H1 (cell line): ENCODE data around the gene PWP1. TPM values are rescaled to one million over a fixed set of nuclear protein-coding genes. Genes with fewer than 3 reads are reported as not detected.

Experiments used
- CTCF ChIA-PET: fragments of 300-600 bp; sonication (Branson Sonifier 250); formaldehyde crosslinking; loops from one replicate; lab custom pipeline; 2021; ENCODE audit not compliant: partially characterized antibody; lab: Charles Lee
- POLR2A ChIA-PET: fragments of 300-600 bp; sonication (Branson Sonifier 250); formaldehyde crosslinking; loops from one replicate; lab custom pipeline; 2021; ENCODE audit warnings: inconsistent platforms; ENCODE audit not compliant: partially characterized antibody; lab: Charles Lee
- DNase-seq, 2 experiments: peaks; one replicate each; pipeline versions ENCODE4 v3.0.0 to v3.0.0-alpha.2; 2010 to 2022; ENCODE audit warnings: low spot score in 2 of 2, low read depth in 1 of 2, mixed read lengths in 1 of 2
- FAIRE-seq: peaks from 2 replicates; lab custom pipeline; 2011; peaks lifted over from hg19 to GRCh38; lab: Jason Lieb, UNC
- H2AFZ ChIP-seq: 2 replicates; pipeline ENCODE4 v1.8.1; 2012; ENCODE audit warnings: low read length, inconsistent platforms
- H2AK5ac ChIP-seq: 2 replicates; pipeline ENCODE4 v1.6.1; 2013; ENCODE audit warnings: low read depth, low read length
- H2BK120ac ChIP-seq: replicated peaks from 2 replicates; pipeline ENCODE3; 2013; ENCODE audit warnings: low read depth, low read length, inconsistent platforms
- H2BK12ac ChIP-seq: 2 replicates; pipeline ENCODE4 v1.6.1; 2013; ENCODE audit warnings: low read depth, low read length
- H2BK15ac ChIP-seq: 2 replicates; pipeline ENCODE4 v1.6.1; 2013; ENCODE audit warnings: low read length
- H2BK20ac ChIP-seq: 2 replicates; pipeline ENCODE4 v1.6.1; 2013; ENCODE audit warnings: low read length
- H2BK5ac ChIP-seq: 2 replicates; pipeline ENCODE4 v1.6.1; 2013; ENCODE audit warnings: low read depth, low read length
- H3K14ac ChIP-seq: 2 replicates; pipeline ENCODE4 v1.6.1; 2013; ENCODE audit warnings: inconsistent platforms; ENCODE audit not compliant: insufficient read length
- H3K18ac ChIP-seq: 2 replicates; pipeline ENCODE4 v1.6.1; 2013; ENCODE audit warnings: low read length; ENCODE audit errors: extremely low read depth
- H3K23ac ChIP-seq: 2 replicates; pipeline ENCODE4 v1.6.1; 2013; ENCODE audit warnings: inconsistent platforms; ENCODE audit not compliant: insufficient read length
- H3K23me2 ChIP-seq: 2 replicates; pipeline ENCODE4 v1.6.1; 2013; ENCODE audit warnings: low read depth, low read length
- H3K27ac ChIP-seq: 2 replicates; pipeline ENCODE4 v1.6.1; 2011; ENCODE audit warnings: low read depth, low read length, inconsistent platforms
- H3K27me3 ChIP-seq, 4 experiments: replicated peaks in 1 of 4; 1 replicate in 1 of 4; 2 replicates in 3 of 4; pipeline versions ENCODE4 v1.6.1 to v1.8.1; 2011 to 2013; ENCODE audit warnings: low read length in 3 of 4, mild to moderate bottlenecking in 3 of 4, inconsistent platforms in 2 of 4, mixed read lengths in 2 of 4, moderate library complexity in 1 of 4; ENCODE audit not compliant: control insufficient read depth in 3 of 4, insufficient read depth in 3 of 4; ENCODE audit errors: extremely low read depth in 1 of 4
- H3K36me3 ChIP-seq, 4 experiments: 2 replicates each; pipeline versions ENCODE4 v1.6.1 to v1.8.1; 2011 to 2013; ENCODE audit warnings: mild to moderate bottlenecking in 4 of 4, low read length in 3 of 4, moderate library complexity in 2 of 4, control low read depth in 1 of 4, inconsistent platforms in 1 of 4; ENCODE audit not compliant: insufficient read depth in 4 of 4, control insufficient read depth in 2 of 4
- H3K4ac ChIP-seq: replicated peaks from 2 replicates; pipeline ENCODE3; 2013; ENCODE audit warnings: low read length, low read depth, mixed read lengths, inconsistent platforms; ENCODE audit not compliant: insufficient read length
- H3K4me1 ChIP-seq, 4 experiments: replicated peaks in 1 of 4; 1 replicate in 1 of 4; 2 replicates in 3 of 4; pipeline versions ENCODE4 v1.6.1 to v1.8.1; 2011 to 2013; ENCODE audit warnings: low read length in 3 of 4, inconsistent platforms in 2 of 4, mixed read lengths in 1 of 4; ENCODE audit not compliant: insufficient read depth in 4 of 4, control insufficient read depth in 3 of 4
- H3K4me2 ChIP-seq, 2 experiments: 2 replicates each; pipeline versions ENCODE4 v1.6.1 to v1.8.1; 2011 to 2013; ENCODE audit warnings: low read depth in 2 of 2, low read length in 2 of 2, control low read depth in 1 of 2, inconsistent platforms in 1 of 2, mild to moderate bottlenecking in 1 of 2; ENCODE audit not compliant: insufficient read depth in 1 of 2
- H3K4me3 ChIP-seq, 4 experiments: fragments of 200-600, 300-600 bp in 1 of 4; sonication (generic), shearing (Covaris generic), sonication (Bioruptor Twin) in 1 of 4; 2 replicates each; pipeline versions ENCODE4 v1.5.1 to v1.8.1; 2011 to 2016; ENCODE audit warnings: low read length in 4 of 4, low read depth in 3 of 4, control low read depth in 2 of 4, inconsistent platforms in 2 of 4, mild to moderate bottlenecking in 2 of 4, mixed read lengths in 1 of 4, moderate library complexity in 1 of 4; ENCODE audit not compliant: insufficient read depth in 2 of 4; ENCODE audit errors: extremely low read depth in 1 of 4
- H3K56ac ChIP-seq: replicated peaks from 2 replicates; pipeline ENCODE3; 2013; ENCODE audit warnings: low read depth, mild to moderate bottlenecking, mixed read lengths, low read length, inconsistent platforms; ENCODE audit not compliant: insufficient read length
- H3K79me1 ChIP-seq: 2 replicates; pipeline ENCODE4 v1.6.1; 2013; ENCODE audit warnings: low read depth, low read length, control low read depth
- H3K79me2 ChIP-seq, 2 experiments: 2 replicates each; pipeline versions ENCODE4 v1.6.1 to v1.8.1; 2012 to 2013; ENCODE audit warnings: low read length in 2 of 2, mild to moderate bottlenecking in 2 of 2, inconsistent platforms in 1 of 2; ENCODE audit not compliant: insufficient read depth in 2 of 2, control insufficient read depth in 1 of 2
- H3K9ac ChIP-seq, 4 experiments: replicated peaks in 1 of 4; 1 replicate in 1 of 4; 2 replicates in 3 of 4; pipeline versions ENCODE4 v1.6.1 to v1.8.1; 2011 to 2013; ENCODE audit warnings: low read depth in 3 of 4, low read length in 3 of 4, control low read depth in 2 of 4, mild to moderate bottlenecking in 2 of 4, moderate library complexity in 2 of 4, inconsistent platforms in 1 of 4; ENCODE audit errors: extremely low read depth in 1 of 4
- H3K9me3 ChIP-seq, 2 experiments: 2 replicates each; pipeline versions ENCODE4 v1.6.1 to v1.8.1; 2012 to 2013; ENCODE audit warnings: mild to moderate bottlenecking in 2 of 2, moderate library complexity in 2 of 2, control low read depth in 1 of 2, inconsistent platforms in 1 of 2, low read depth in 1 of 2, low read length in 1 of 2, mixed read lengths in 1 of 2; ENCODE audit not compliant: insufficient read depth in 2 of 2
- H4K20me1 ChIP-seq, 2 experiments: replicated peaks in 1 of 2; 2 replicates each; pipeline versions ENCODE3 to v1.8.1; 2011 to 2013; ENCODE audit warnings: inconsistent platforms in 2 of 2, low read length in 2 of 2, mild to moderate bottlenecking in 1 of 2; ENCODE audit not compliant: insufficient read depth in 2 of 2, control insufficient read depth in 1 of 2
- H4K5ac ChIP-seq: 2 replicates; pipeline ENCODE4 v1.6.1; 2013; ENCODE audit warnings: low read length, low read depth, mixed read lengths, inconsistent platforms; ENCODE audit not compliant: insufficient read length
- H4K8ac ChIP-seq: 2 replicates; pipeline ENCODE4 v1.8.0; 2013; ENCODE audit warnings: mild to moderate bottlenecking, moderate library complexity, low read length, inconsistent platforms; ENCODE audit not compliant: insufficient read depth; ENCODE audit errors: extremely low read depth
- H4K91ac ChIP-seq: replicated peaks from 2 replicates; pipeline ENCODE3; 2013; ENCODE audit warnings: low read length, mixed read lengths, inconsistent platforms; ENCODE audit not compliant: insufficient read length
- FOSL1 ChIP-seq: IDR thresholded peaks from 2 replicates; pipeline ENCODE4 v1.6.1; 2011; ENCODE audit warnings: mild to moderate bottlenecking, low read depth, low read length, moderate library complexity; ENCODE audit not compliant: insufficient read depth
- RNF2 ChIP-seq: fragments of 200-900, 300-1000 bp; sonication (generic); IDR thresholded peaks from 2 replicates; pipeline ENCODE4 v1.7.1; 2016; ENCODE audit warnings: borderline replicate concordance, low read depth, mild to moderate bottlenecking, antibody characterized with exemption, low read length; ENCODE audit not compliant: poor library complexity, severe bottlenecking; ENCODE audit errors: missing control alignments
- SP4 ChIP-seq: IDR thresholded peaks from 2 replicates; pipeline ENCODE4 v1.6.1; 2012; ENCODE audit warnings: low read length, inconsistent platforms
- SUZ12 ChIP-seq: fragments of 200-600 bp; sonication (generic); IDR thresholded peaks from 2 replicates; pipeline ENCODE4 v1.6.1; 2012; ENCODE audit warnings: mild to moderate bottlenecking, inconsistent platforms, low read length, moderate library complexity, mixed read lengths
- WGBS, 2 experiments: shearing (Covaris generic) in 1 of 2; methylation state at CpG; one replicate each; pipeline versions ENCODE4 v1.1.6 to v1.1.7; 2013 to 2015; ENCODE audit warnings: low lambda C conversion rate in 2 of 2, mixed read lengths in 2 of 2, inconsistent platforms in 1 of 2, low coverage in 1 of 2, missing lambda C conversion rate in 1 of 2; ENCODE audit not compliant: insufficient replicate concordance in 2 of 2, insufficient coverage in 1 of 2, insufficient read length in 1 of 2; ENCODE audit errors: extremely low coverage in 1 of 2, missing lambda C conversion rate in 1 of 2; 5-methylcytosine and 5-hydroxymethylcytosine counted together
- polyA plus RNA-seq, 7 experiments: library from polyadenylated mRNA; depleted of rRNA in 3 of 7; stranded (reverse) in 5 of 7; unstranded in 2 of 7; fragments of >200 nt in 5 of 7; fragments of 200-250 nt in 2 of 7; gene quantifications; 1 replicate in 5 of 7; 2 replicates in 1 of 7; 4 replicates in 1 of 7; pipeline versions ENCODE4 v1.2.1 to v1.2.3, GENCODE V29; 2011 to 2013; ENCODE audit warnings: missing spikeins in 2 of 7, mixed read lengths in 2 of 7
- total RNA-seq: library from RNA; stranded (reverse); fragmentation: NEBNext Ultra II Directional; extraction: Animal tissue kit (Norgen Biotek cat#: 25700); gene quantifications from 2 replicates; pipeline ENCODE4 v1.2.1, GENCODE V29; 2021

PWP1 gene
- total and polyA plus RNA-seq, 2 of the 8 experiments (the other 6 are each of a cell fraction or from before 2014, with no cell fraction given): 57.8 to 78.5 TPM

- Histone ChIP-seq H2BK12ac (no peak overlapping the region; the same call in 1 of the 2 replicates), H3K9me3 (no peaks in the 10 kb centered on the region), H2AFZ (no peak overlapping the region), H3K79me1 (0 out of 2 replicates have a peak, but pooled peaks cover 2% of the 10 kb centered on the region), H2AK5ac (no peak overlapping the region), H4K91ac (no peak overlapping the region), H3K4me3 (peak overlapping the region in 1 of 4 experiments; percentile 89; a peak in 2 of 8 replicates), H3K9ac (no peak overlapping the region), H3K18ac (no peak overlapping the region), H4K20me1 (peaks cover 0 to 2% of the 10 kb centered on the region in 2 experiments), H3K23me2 (peaks cover 7% of the 10 kb centered on the region), H3K4ac (no peak overlapping the region), H3K4me2 (peak overlapping the region; percentile 71 to 85; a peak in 3 of 4 replicates), H4K5ac (no peak overlapping the region), H2BK20ac (no peak overlapping the region), H3K79me2 (peaks cover 7 to 21% of the 10 kb centered on the region in 2 experiments), H3K56ac (no peak overlapping the region), H2BK5ac (no peak overlapping the region), H3K4me1 (peaks cover 0 to 3% (median under 1%) of the 10 kb centered on the region in 4 experiments; a peak in 2 of 7 replicates), H4K8ac (no peak overlapping the region), H3K36me3 (peaks cover 2 to 9% (median 8%) of the 10 kb centered on the region in 4 experiments; a peak in 7 of 8 replicates), H2BK120ac (no peak overlapping the region), H3K27ac (0 out of 2 replicates have a peak overlapping the region, but pooled peaks have one; percentile 95), H3K27me3 (no peaks in the 10 kb centered on the region), H3K23ac (no peak overlapping the region), H2BK15ac (no peak overlapping the region), H3K14ac (no peak overlapping the region)
- DNase-seq: no peak
- ChIA-PET CTCF (interaction anchor here (0.6 to 1.4 kb wide), 4 partner anchors 8 to 207 kb away, joined by 3 to 6 read pairs (median 4); no protein-coding TSS in a partner anchor), POLR2A (interaction anchor here (0.9 to 3.1 kb wide), 10 partner anchors 9 to 74 kb away, joined by 3 to 27 read pairs (median 4); no protein-coding TSS in a partner anchor)
- 58% methylated on average over 2 of the region's 3 CpGs; no CpG with 5 or more reads in 1 of the 2 experiments for WGBS, 2 experiments
- no peak for TF ChIP-seq SP4
- TF ChIP-seq SUZ12: no peak
- TF ChIP-seq FOSL1: no peak
- TF ChIP-seq RNF2: no peak
- no peak for FAIRE-seq
These were observed 1.4 kb upstream of the PWP1 start for GRCh38 chr12:107684029-107684795.
